Measurements from ENCODE around the gene CEP128.
"Not testable (repeated sequence)": the region's sequence is repeated elsewhere in the genome, so short reads cannot be mapped to it uniquely, and the experiment has no call there.

The CEP128 gene

GRCh38 chr14:80924365-80925103 lies 17.0 kb downstream of the CEP128 start:
- Histone ChIP-seq H3K79me2 (ENCODE audit: control insufficient read depth, low read length) (peaks cover 49% of the 10 kb centered on the region), H3K9me3 (ENCODE audit: control insufficient read depth, insufficient read depth, low read length) (peaks cover 5% of the 10 kb centered on the region; the same call in 1 of the 2 replicates), H3K27ac (ENCODE audit: low read depth, low read length) (no peak overlapping the region), H3K4me3 (ENCODE audit: low read length) (no peak overlapping the region), H3K4me1 (ENCODE audit: control insufficient read depth, low read length) (peaks cover 2% of the 10 kb centered on the region), H3K36me3 (ENCODE audit: control insufficient read depth, low read length) (peaks cover 53% of the 10 kb centered on the region), H3F3A (ENCODE audit: control insufficient read depth, insufficient read depth) (no peaks in the 10 kb centered on the region), H3K9me2 (replicated peaks; ENCODE audit: control insufficient read depth, low read length) (no peaks in the 10 kb centered on the region), H3K27me3 (ENCODE audit: control insufficient read depth, low read length) (no peaks in the 10 kb centered on the region), H4K20me1 (ENCODE audit: control insufficient read depth, insufficient read depth, low read depth, low read length) (no peaks in the 10 kb centered on the region), H3K4me2 (ENCODE audit: low read length) (no peak overlapping the region)
- no peak for TF ChIP-seq EZH2phosphoT487 (IDR thresholded peaks at IDR 0.05; ENCODE audit: borderline replicate concordance, low read length)
- TF ChIP-seq, protein P1, sequence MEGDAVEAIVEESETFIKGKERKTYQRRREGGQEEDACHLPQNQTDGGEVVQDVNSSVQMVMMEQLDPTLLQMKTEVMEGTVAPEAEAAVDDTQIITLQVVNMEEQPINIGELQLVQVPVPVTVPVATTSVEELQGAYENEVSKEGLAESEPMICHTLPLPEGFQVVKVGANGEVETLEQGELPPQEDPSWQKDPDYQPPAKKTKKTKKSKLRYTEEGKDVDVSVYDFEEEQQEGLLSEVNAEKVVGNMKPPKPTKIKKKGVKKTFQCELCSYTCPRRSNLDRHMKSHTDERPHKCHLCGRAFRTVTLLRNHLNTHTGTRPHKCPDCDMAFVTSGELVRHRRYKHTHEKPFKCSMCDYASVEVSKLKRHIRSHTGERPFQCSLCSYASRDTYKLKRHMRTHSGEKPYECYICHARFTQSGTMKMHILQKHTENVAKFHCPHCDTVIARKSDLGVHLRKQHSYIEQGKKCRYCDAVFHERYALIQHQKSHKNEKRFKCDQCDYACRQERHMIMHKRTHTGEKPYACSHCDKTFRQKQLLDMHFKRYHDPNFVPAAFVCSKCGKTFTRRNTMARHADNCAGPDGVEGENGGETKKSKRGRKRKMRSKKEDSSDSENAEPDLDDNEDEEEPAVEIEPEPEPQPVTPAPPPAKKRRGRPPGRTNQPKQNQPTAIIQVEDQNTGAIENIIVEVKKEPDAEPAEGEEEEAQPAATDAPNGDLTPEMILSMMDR (IDR thresholded peaks at IDR 0.05; ENCODE audit: low read depth, low read length, poor library complexity, severe bottlenecking) = no peak

DNA sequence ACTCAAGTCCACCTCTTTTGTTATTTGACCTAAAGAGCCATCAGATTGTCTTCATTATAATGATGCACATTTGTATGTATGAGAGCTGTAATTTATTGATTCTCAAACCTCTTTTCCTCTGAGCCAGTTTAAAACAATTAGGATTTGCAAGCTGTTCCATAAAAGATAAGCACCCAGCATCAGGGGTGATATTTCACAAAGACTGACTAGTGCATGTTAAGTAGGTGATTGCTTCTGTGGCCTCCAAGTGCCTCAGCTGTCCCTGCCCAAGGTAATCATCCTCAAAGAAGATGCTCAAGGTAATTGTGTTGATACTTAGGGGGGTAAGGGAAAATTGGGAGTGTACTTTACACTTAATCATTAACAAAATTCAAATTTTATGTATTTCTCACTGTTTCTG lies 18.2 kb downstream of the CEP128 start:
- Histone ChIP-seq H3K9me2 (replicated peaks; ENCODE audit: control insufficient read depth, low read length) (no peaks in the 10 kb centered on the region), H3K36me3 (ENCODE audit: control insufficient read depth, low read length) (peaks cover 44% of the 10 kb centered on the region), H3F3A (ENCODE audit: control insufficient read depth, insufficient read depth) (no peaks in the 10 kb centered on the region), H4K20me1 (ENCODE audit: control insufficient read depth, insufficient read depth, low read depth, low read length) (no peaks in the 10 kb centered on the region), H3K4me3 (ENCODE audit: low read length) (no peak overlapping the region), H3K27ac (ENCODE audit: low read depth, low read length) (no peak overlapping the region), H3K4me2 (ENCODE audit: low read length) (no peak overlapping the region), H3K9me3 (ENCODE audit: control insufficient read depth, insufficient read depth, low read length) (no peaks in the 10 kb centered on the region; the same call in 1 of the 2 replicates), H3K4me1 (ENCODE audit: control insufficient read depth, low read length) (no peaks in the 10 kb centered on the region), H3K79me2 (ENCODE audit: control insufficient read depth, low read length) (peaks cover 40% of the 10 kb centered on the region), H3K27me3 (ENCODE audit: control insufficient read depth, low read length) (no peaks in the 10 kb centered on the region)
- TF ChIP-seq, protein P1 (IDR thresholded peaks at IDR 0.05; ENCODE audit: low read depth, low read length, poor library complexity, severe bottlenecking) = no peak
- TF ChIP-seq EZH2phosphoT487 (IDR thresholded peaks at IDR 0.05; ENCODE audit: borderline replicate concordance, low read length) = no peak

DNA sequence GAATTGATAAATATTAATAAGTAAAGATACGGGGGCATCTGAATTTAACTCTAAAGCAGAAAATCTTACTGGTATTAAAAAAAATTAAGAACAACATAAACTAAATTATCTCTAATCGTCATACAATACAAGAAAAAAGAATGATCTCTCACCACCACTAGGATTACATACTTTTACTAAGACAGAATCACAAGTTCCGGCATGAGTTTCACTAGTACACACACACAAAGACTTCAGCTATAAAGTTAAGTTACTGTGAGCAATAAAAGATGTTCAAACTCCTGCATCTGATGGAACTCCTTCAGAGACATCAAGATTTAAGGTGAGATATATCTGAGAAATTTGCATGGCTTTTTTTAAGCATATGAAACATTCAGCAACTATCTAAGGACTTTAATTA lies 21.9 kb downstream of the CEP128 start:
- Histone ChIP-seq H3F3A (ENCODE audit: control insufficient read depth, insufficient read depth) (no peaks in the 10 kb centered on the region), H3K27ac (ENCODE audit: low read depth, low read length) (no peak overlapping the region), H3K27me3 (ENCODE audit: control insufficient read depth, low read length) (no peaks in the 10 kb centered on the region), H3K4me2 (ENCODE audit: low read length) (no peak overlapping the region), H3K9me3 (ENCODE audit: control insufficient read depth, insufficient read depth, low read length) (no peaks in the 10 kb centered on the region), H3K79me2 (ENCODE audit: control insufficient read depth, low read length) (peaks cover 9% of the 10 kb centered on the region), H3K4me1 (ENCODE audit: control insufficient read depth, low read length) (no peaks in the 10 kb centered on the region), H3K36me3 (ENCODE audit: control insufficient read depth, low read length) (peaks cover 46% of the 10 kb centered on the region), H3K9me2 (replicated peaks; ENCODE audit: control insufficient read depth, low read length) (no peaks in the 10 kb centered on the region), H3K4me3 (ENCODE audit: low read length) (no peak overlapping the region), H4K20me1 (ENCODE audit: control insufficient read depth, insufficient read depth, low read depth, low read length) (no peaks in the 10 kb centered on the region; the same call in 1 of the 2 replicates)
- no peak for TF ChIP-seq EZH2phosphoT487 (IDR thresholded peaks at IDR 0.05; ENCODE audit: borderline replicate concordance, low read length)
- TF ChIP-seq, protein P1 (IDR thresholded peaks at IDR 0.05; ENCODE audit: low read depth, low read length, poor library complexity, severe bottlenecking) = no peak

GRCh38 chr14:80912013-80912412 lies 29.5 kb downstream of the CEP128 start:
- not testable (repeated sequence) for H3K9me3 ChIP-seq (ENCODE audit: control insufficient read depth, insufficient read depth, low read length); H3K9me2 ChIP-seq (replicated peaks; ENCODE audit: control insufficient read depth, low read length); H3K4me1 ChIP-seq (ENCODE audit: control insufficient read depth, low read length); H4K20me1 ChIP-seq (ENCODE audit: control insufficient read depth, insufficient read depth, low read depth, low read length); H3K4me2 ChIP-seq (ENCODE audit: low read length); H3K4me3 ChIP-seq (ENCODE audit: low read length); H3K27ac ChIP-seq (ENCODE audit: low read depth, low read length); H3F3A ChIP-seq (ENCODE audit: control insufficient read depth, insufficient read depth); H3K27me3 ChIP-seq (ENCODE audit: control insufficient read depth, low read length); H3K79me2 ChIP-seq (ENCODE audit: control insufficient read depth, low read length)
- H3K36me3 ChIP-seq (ENCODE audit: control insufficient read depth, low read length) = peaks cover 42% of the 10 kb centered on the region
